Stimulated activated CD8-positive, alpha-beta memory T cell treated with anti-CD3 and anti-CD28 coated beads, Interleukin-4, amount 100 ng/mL, for 1 hour (primary cell): ENCODE results near the gene SETD6.

Source experiments
- DNase-seq, 2 donors: peaks; one replicate each; pipeline ENCODE4 v3.0.0-alpha.2; 2020; ENCODE audit warnings: low read depth in 2 of 2, low spot score in 1 of 2

SETD6 gene

GRCh38 chr16:58493756-58494431 lies 21.4 kb upstream of the SETD6 start:
- DNase-seq, result no peak

GRCh38 chr16:58494981-58495520 lies 20.3 kb upstream of the SETD6 start:
- DNase-seq, result no peak

- DNase-seq, result no peak
Observed at GRCh38 chr16:58495521-58496331, 19.6 kb upstream of the SETD6 start.

GRCh38 chr16:58497468-58497867 lies 17.8 kb upstream of the SETD6 start:
- no peak for DNase-seq

GRCh38 chr16:58497935-58498334 lies 17.4 kb upstream of the SETD6 start:
- DNase-seq, result no peak

- DNase-seq, result no peak
Observed at GRCh38 chr16:58498341-58499091, 16.8 kb upstream of the SETD6 start.

GRCh38 chr16:58499092-58499511 lies 16.2 kb upstream of the SETD6 start:
- DNase-seq, result no peak

GRCh38 chr16:58499615-58500351 lies 15.5 kb upstream of the SETD6 start, which contains the start of gene NDRG4:
Gene NDRG4 (plus strand): TSS chr16:58500143. CDS start chr16:58500249, 106 bp downstream.
- DNase-seq, result no peak

- no peak for DNase-seq
Observed at GRCh38 chr16:58500430-58501241, 14.7 kb upstream of the SETD6 start.

GRCh38 chr16:58501242-58502131 lies 13.8 kb upstream of the SETD6 start:
- DNase-seq, result no peak

- DNase-seq, result no peak
Observed at GRCh38 chr16:58502217-58502921, 12.9 kb upstream of the SETD6 start.

GRCh38 chr16:58503166-58503862 lies 12.0 kb upstream of the SETD6 start:
- no peak for DNase-seq

GRCh38 chr16:58503863-58504688 lies 11.2 kb upstream of the SETD6 start:
- DNase-seq, result no peak

- DNase-seq, result no peak
Observed at GRCh38 chr16:58506241-58507194, 8.8 kb upstream of the SETD6 start.

GRCh38 chr16:58507195-58507962 lies 7.9 kb upstream of the SETD6 start:
- no peak for DNase-seq
